Erythroblast (primary cell): Measurements from ENCODE around the gene GALNT9.

Source experiments
- GATA1 ChIP-seq: IDR thresholded peaks from 2 replicates; pipeline ENCODE4 v1.6.1; 2011; ENCODE audit warnings: low read depth, mild to moderate bottlenecking, control low read depth, low read length, moderate library complexity
- POLR2A ChIP-seq: IDR thresholded peaks from 2 replicates; pipeline ENCODE4 v1.6.1; 2011; ENCODE audit warnings: mild to moderate bottlenecking, low read length

- TF ChIP-seq POLR2A (no peak), GATA1 (no peak)
Observed at GRCh38 chr12:132165584-132165983, 163.8 kb downstream of the GALNT9 start.
